CD4-positive, alpha-beta T cell treated with Interleukin-10 for 1 hour (primary cell): ENCODE data around the gene TRPM6.

Experiments
- DNase-seq: peaks from one replicate; pipeline ENCODE4 v3.0.0-alpha.2; 2020

TRPM6 gene

GRCh38 chr9:74696520-74696919 is 191.2 kb downstream of the TRPM6 start:
- DNase-seq: no peak

- no peak for DNase-seq
These were observed 196.7 kb downstream of the TRPM6 start for GRCh38 chr9:74691058-74691457.

GRCh38 chr9:74683322-74683721 is 204.4 kb downstream of the TRPM6 start:
- DNase-seq: no peak

DNA sequence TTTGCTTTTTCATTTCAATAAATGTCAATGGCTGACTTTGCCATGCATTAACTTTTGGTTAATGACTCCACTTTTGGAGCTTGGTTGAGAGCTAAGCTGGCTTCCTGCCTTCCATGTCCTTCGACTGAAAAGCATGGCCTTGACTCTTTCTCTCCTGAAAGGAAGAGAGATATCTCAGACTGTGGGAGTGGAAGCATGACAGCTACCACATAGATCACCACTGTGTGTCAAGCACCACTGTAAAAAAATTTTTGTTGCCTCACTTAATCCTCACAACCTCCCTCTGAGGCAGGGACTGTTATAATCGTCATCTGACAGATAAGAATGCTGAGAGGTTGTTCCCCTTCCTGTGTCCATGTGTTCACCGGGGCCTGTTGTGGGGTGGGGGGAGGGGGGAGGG is 205.8 kb downstream of the TRPM6 start:
- DNase-seq: no peak

GRCh38 chr9:74674077-74674476 is 213.6 kb downstream of the TRPM6 start:
- DNase-seq: no peak
